AG10803 (cell line): ENCODE measurements around the gene HYAL3.

Experiments used
- DNase-seq: peaks from one replicate; pipeline ENCODE4 v3.0.0; 2010; ENCODE audit warnings: low read depth
- H3K4me3 ChIP-seq: 2 replicates; pipeline ENCODE4 v1.5.1; 2011; ENCODE audit warnings: mild to moderate bottlenecking, low read length, control low read depth
- CTCF ChIP-seq: conservative IDR thresholded peaks from 2 replicates; pipeline ENCODE4 v1.5.1; 2011; ENCODE audit warnings: mild to moderate bottlenecking, low read length, control low read depth, inconsistent platforms

The HYAL3 gene

GRCh38 chr3:50341537-50341936 is 42.3 kb upstream of the HYAL3 start:
- peak overlapping the region; percentile 70 for H3K4me3 ChIP-seq
- no peak for DNase-seq
- no peak for TF ChIP-seq CTCF

- peak within 1 kb of the TSS; percentile 70 for H3K4me3 ChIP-seq
- no peak for TF ChIP-seq CTCF
- peak; percentile 57 for DNase-seq
Observed at GRCh38 chr3:50340448-50341329, 41.5 kb upstream of the HYAL3 start, which contains the start of gene RASSF1. Gene RASSF1, minus strand, starts transcription at chr3:50340836. Its CDS starts 31 bp downstream, at chr3:50340805.

- no peak for DNase-seq
- TF ChIP-seq CTCF = no peak
- H3K4me3 ChIP-seq = peak overlapping the region; percentile 70
Observed at GRCh38 chr3:50340147-50340447, 40.9 kb upstream of the HYAL3 start.

- no peak for TF ChIP-seq CTCF
- DNase-seq = peak; percentile 70
- peak overlapping the region; percentile 70 for H3K4me3 ChIP-seq
Observed at GRCh38 chr3:50339485-50340146, 40.4 kb upstream of the HYAL3 start.

- DNase-seq = no peak
- TF ChIP-seq CTCF = no peak
- H3K4me3 ChIP-seq = peak overlapping the region; percentile 26
Observed at GRCh38 chr3:50338965-50339364, 39.8 kb upstream of the HYAL3 start.

GRCh38 chr3:50337175-50337861 is 38.1 kb upstream of the HYAL3 start:
- peak overlapping the region; percentile 94 for H3K4me3 ChIP-seq
- no peak for TF ChIP-seq CTCF

More at GRCh38 chr3:50337175-50337861, 38.1 kb upstream of the HYAL3 start:
- peak; percentile 99 for DNase-seq
